ENCODE results near the gene PIK3R1.

PIK3R1 gene

DNA sequence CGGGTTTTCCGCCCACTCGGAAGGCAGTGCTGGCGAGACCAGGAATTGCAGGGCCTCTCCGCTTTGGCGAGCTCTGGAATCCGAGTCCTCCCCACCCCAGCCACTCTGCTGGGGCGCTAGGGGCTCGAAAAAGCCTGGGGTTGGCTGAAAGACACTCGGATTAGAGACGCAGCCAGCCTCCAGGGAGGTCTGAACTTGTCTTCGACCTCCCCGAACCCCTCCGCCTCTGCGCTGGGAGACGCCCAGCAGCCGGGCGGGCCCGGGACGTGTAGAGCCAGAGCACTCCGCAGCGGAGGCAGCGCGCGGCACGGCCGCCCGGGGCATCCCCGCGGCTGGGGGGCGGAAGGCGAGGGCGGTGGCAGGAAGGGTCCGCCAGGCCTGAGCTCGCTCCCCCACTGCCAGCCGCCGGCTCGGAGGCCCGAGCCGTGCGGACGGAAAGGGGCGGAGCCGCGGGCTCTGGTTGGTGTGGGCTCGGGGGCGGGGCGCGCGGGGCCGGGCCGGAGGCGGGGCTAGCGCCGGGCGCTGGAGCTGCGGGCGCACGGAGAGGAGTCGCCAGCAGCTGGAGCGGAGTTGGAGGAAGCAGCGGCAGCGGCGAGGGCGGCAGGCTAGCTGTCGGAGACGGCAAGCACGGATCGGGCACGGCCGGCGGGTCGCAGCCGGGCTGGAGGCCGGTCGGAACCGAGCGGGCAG lies at the start of gene PIK3R1:
PIK3R1 (plus strand) TSS at position 549 of the 690 bp plus-strand sequence. CDS start 10,920 bp downstream, outside the sequence.
- FAIRE-seq: no peak

GRCh38 chr5:68167195-68167651 lies 48.3 kb upstream of the PIK3R1 start:
- FAIRE-seq: no peak

DNA sequence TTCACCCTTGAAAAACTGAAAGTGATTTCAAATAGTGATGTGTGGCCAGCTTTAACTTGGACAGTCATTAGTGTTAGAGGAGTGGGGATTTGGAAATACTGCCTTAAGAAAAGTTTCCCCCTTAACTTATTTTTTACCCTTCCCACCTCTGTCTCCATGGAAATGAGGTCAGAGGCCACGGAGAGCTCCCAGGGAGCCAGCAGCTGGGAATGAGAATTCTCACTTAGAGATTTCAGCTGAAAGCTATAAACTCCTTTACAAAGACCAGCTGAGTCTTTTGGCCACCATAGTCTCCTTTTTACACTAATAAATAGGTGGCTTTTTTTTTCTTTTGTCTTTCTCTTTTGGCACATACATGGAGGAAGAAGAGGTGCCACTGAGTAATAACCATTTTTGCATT lies 45.7 kb upstream of the PIK3R1 start:
- FAIRE-seq: no peak

DNA sequence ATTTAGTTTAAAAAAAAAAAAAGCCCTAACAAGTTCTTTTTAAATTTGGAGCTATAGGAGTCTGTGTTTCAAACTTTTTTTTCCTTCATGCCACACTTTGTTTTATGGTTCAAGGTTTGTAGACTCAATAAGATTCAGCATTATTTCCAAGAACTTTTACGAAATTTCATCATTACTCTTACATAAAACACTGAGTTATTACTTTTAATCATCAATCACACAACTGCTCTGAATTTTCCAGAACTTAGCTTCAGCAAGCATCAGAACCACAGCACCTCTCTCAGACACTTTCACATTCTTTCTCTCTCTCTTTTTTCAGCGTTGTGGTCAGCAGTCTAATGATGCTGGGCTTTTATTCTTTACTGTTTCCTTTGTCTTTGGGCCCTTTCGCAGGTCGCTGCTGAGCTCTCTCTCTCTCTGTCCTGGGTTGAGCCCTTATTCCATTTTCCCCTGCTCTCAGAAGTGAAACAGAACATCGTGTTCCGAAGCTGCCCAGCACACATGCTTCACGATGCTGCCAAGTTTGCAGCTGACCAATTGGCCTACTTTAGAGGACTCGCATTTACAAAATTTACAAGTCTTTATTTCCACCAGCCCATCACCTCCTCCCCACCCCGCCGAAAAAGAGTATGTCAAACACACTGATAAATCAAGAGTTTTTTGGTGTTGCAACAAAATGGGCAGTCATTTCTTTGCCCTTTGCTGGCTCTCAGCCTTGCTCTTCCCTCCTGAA lies 44.6 kb upstream of the PIK3R1 start:
- no peak for FAIRE-seq

DNA sequence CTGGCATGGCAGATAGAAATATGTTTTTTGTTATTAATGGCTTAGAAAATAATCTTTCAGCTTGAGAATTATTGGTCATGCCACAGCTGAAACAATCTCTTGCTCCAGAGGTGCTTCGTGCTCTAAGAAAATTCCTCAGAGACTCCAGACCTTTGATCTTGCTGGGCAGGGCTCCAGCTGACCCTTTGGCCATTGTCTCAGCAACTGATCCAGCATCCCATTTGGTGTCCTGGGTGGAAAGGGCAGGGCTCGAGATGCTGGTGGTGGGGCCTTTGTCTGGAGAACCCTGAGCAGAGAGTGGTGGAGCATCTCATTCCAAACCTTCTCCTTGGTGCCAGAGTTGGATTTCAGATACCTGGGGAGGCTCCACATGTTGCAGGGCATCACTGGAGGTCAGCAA lies 43.2 kb upstream of the PIK3R1 start:
- no peak for FAIRE-seq

GRCh38 chr5:68173007-68173406 lies 42.5 kb upstream of the PIK3R1 start:
- no peak for FAIRE-seq

DNA sequence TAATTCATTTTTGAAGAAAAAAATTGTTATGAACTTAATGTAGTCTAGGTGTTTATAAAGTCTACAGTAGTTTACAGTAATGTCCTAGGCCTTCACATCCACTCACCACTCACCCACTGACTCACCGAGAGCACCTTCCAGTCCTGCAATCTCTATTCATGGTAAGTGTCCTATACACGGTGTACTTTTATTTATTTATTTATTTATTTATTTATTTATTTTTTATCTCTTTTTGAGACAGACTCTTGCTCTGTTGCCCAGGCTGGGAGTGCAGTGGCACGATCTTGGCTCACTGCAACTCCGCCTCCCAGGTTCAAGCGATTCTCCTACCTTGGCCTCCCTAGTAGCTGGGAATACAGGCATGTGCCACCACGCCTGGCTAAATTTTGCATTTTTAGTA lies 39.3 kb upstream of the PIK3R1 start:
- FAIRE-seq: no peak

DNA sequence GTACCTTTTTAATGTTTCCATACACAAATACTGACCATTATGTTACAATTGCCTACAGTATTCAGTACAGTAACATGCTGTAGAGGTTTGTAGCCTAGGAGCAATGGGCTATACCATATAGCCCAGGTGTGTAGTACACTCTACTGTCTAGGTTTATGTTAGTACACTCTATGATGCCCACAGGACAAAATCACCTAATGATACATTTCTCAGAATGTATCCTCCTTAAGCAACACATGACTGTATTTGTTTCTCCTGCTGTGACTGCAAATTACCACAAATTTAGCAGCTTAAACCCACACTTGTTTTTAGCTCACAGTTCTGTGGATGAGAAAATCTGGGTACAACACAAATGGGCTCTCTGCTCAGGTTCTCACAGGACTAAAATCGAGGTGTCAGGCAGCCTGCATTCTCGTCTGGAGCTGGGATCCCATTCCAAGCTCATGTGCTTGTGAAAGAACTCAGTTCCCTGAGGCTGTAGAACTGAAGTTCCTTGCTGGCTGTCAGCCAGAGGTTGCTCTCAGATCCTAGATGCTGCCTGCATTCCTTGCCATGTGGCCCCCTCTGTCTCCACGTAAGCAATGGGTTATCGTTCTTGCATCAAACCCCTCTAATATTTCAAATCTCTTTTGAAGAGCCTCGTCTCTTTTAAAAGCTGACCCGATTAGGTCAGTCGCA lies 38.6 kb upstream of the PIK3R1 start:
- no peak for FAIRE-seq

DNA sequence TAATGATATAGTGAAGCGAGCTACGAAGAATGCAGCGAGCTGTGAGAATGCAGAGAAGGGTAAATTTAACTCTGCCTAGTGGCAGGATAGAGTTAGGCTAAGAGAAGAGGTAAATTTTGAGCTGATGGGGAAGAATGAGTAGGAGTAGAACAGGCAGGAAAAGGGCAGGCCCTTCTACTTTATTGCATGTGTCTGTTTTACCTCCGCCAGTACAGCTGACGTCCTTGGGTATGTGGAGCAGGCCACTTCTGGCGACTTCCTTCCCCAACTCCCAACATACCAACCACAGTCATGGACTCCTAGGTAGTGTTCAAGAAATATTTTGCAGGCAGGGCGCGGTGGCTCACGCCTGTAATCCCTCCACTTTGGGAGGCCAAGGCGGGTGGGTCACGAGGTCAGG lies 37.9 kb upstream of the PIK3R1 start:
- no peak for FAIRE-seq

GRCh38 chr5:68178579-68178978 lies 37.0 kb upstream of the PIK3R1 start:
- FAIRE-seq: no peak

DNA sequence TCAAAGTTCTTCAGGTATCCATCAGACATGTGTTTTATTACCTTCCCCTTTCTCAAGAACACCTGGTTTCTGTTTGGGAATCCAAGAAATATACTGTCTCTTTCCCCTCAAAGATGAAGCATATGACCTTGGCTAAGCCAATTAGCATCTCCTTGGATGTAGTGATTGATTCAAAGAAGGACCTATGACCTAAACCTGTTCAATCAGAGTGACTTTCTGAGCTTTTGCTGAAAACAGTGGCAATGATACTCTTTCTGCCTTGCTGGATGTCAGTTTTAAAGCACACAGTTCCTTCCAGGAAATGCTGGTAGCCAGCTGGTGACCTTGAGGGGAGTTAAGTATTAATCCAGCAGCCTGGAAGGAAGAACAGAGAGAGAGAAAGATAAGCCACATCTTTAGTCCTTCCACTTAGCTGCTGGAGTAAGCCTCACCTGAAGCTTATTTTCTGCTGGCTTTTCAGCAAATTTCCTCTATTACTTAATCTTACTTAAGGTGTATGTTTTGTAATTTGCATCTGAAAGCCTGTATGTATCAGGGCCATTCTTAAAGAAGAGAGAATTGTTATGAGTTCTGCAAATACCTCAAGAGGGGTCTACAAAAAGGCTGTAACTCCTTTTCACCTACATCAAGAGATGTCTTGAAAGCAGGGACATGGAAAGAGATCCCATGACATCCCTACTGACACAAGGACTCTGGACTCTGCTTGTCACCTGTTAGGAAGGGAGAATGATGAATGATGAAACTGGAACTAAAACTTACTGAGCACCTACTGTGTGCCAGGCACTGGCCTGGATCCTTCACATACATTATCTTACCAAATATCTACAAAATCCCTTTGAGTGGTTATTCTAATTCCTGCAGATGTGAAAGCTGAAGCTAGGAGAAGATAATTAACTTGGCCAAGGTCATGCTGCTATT lies 35.2 kb upstream of the PIK3R1 start:
- no peak for FAIRE-seq

DNA sequence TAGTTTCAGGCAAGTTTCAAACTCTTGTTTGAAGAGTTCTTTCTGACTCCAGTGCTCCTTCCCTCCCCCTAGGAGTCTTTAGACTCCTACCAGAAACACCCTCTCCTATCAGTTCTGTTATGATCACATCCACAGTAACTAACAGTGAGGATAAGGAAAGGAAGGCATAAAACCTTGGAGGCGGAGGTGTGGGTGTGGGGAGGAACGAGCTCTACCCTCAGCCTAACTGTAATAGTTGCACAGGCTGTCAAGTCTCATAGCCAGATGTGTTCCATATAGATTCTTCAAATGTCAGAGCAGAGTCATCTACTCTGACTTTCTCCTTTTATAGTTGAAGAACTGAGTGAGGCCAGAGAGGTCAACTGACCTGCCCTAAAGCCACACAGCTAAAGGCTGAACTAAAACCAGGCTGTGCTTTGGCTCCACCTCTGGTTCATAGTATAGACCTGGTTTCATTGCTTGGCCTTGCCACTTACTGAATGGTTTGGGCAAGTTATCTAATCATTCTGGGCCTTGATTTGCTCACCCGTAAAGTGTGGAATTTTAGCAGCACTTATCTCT lies 34.4 kb upstream of the PIK3R1 start:
- no peak for FAIRE-seq

DNA sequence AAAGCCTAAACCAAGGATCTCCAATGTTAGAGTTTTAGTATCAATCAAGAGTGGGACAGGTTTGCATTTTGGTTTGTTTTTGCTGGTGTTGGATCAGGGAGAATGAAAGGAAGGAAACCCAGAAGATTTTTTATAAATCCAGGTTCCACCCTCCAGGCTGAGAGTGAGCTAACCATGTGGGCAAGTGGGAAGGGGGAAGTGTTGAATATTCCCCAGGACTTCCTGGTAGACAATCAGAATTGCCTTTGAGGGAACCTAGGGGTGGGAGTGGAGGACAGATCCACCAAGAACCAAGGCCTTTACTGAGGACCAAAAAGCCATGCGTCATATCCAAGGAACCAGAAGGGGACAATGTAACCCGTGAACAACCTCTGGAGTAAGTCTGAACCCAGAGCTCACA lies 33.5 kb upstream of the PIK3R1 start:
- FAIRE-seq: no peak

DNA sequence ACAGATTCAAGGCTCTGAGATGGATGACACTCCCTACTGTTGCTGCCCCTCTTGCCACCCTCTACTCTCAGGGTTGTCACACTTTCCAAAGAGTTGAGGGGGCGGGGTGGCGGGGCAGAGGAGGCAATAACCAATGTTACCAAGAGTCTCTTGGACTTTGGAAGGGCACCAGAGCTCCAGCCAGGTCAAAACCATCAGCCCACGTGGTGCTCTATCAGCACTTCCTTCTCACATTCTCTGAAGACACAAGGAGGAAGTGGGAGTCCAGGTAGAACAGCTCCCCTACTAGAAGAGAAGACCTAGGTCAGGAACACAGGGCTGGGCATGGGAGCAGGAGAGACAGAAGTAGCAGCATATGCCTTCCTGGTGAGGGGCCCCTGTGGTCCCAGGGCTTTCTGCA lies 33.0 kb upstream of the PIK3R1 start:
- FAIRE-seq: no peak

GRCh38 chr5:68187268-68188055 lies 28.1 kb upstream of the PIK3R1 start:
- no peak for FAIRE-seq

- FAIRE-seq: no peak
Measured at GRCh38 chr5:68189171-68189570, 26.4 kb upstream of the PIK3R1 start.

DNA sequence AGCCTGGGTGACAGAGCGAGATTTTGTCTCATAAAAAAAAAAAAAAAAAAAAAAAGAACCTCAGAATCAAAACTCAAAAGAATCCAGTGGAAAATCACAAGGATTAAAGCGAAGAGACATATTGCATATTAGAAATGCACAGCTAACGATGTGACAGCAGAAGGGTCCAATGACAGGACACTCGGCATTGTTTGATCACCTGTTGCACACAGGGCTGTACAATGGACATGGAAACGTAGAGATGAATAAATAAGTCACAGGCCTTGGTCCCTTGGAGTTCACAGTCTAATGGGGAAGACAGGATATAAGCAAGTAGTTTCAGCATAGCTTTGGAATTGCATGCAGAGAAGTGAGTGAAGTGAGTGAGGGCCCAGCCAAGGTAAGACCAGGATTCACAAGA lies 25.9 kb upstream of the PIK3R1 start:
- FAIRE-seq: no peak

DNA sequence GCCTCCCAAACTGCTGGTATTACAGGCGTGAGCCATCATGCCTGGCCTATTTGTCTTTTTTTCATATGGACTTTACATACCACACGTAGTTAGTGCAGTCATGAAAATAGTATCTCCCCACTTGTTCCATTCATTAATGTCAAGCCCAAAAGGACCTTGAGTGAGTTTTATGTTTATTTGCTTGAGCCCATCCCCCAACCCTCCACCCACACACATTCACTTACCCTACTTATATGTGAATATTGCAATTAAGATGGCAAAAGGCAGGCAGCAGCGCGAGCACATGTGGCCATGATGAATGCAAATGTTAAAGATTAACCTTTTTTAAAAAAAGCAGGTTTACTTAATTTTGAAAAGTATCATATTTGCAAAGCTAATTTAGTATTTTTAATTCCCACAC lies 24.9 kb upstream of the PIK3R1 start:
- no peak for FAIRE-seq

DNA sequence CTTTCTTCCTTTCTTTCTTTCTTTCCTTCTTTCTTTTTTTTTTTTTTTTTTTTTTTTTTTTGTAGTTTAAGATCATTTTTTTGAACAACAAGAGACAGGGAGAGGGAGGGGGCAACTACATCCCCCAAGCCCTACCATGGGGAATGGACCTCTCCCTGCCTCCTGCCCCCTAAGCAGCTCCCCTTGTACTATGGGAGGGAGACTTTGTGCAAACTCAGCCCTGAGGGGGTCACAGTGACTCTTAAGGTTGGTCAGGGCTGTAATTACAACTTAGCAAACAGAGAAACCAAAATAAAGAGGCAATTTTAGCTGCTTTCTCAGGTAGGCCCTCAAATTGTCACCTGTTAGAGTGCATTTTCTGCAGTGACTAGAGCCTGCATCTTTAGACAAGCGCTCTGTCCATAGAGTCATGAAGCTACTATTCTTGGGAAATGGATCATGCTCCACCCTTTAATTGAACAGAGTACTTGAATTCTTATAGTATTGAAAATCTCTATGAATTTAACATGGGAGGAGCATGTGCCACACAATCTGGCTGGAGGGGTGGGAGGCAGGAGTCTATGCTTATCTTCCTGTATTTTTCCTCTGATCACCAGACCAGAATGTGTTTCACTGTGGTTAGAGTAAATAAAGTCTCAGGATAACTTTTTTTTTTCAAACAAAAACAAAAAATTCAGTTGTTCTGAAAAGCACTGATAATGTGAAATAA lies 24.3 kb upstream of the PIK3R1 start:
- FAIRE-seq: no peak

DNA sequence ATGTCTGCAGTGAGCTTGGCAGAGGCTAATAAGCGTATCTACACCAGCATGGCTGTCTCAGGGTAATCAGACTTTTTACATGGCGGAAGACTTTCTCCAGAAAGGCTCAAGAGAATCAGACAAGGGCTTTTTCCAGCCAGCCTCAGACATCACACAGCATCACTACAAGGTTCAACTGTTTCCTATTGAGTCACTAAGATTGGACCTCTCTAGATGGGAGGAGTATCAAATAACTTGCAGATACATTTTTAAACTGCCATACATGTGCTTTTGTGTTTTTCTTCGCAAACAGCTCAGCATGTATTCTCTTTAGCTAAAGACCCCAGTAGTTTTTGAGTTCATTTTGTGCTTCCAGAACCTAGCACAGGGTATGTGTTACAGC lies 22.9 kb upstream of the PIK3R1 start:
- no peak for FAIRE-seq

GRCh38 chr5:68193481-68194036 lies 22.0 kb upstream of the PIK3R1 start:
- no peak for FAIRE-seq
